HTERT RPE-1 (cell line): ENCODE results near the gene NKD1.

Experiments used
- in situ Hi-C: fragments of 300-500 bp; cut with MboI; formaldehyde crosslinking; loops from 4 replicates; pipeline ENCODE4 v1.14.3; 2020; ENCODE audit warnings: low sequenced_read_pairs

The NKD1 gene

DNA sequence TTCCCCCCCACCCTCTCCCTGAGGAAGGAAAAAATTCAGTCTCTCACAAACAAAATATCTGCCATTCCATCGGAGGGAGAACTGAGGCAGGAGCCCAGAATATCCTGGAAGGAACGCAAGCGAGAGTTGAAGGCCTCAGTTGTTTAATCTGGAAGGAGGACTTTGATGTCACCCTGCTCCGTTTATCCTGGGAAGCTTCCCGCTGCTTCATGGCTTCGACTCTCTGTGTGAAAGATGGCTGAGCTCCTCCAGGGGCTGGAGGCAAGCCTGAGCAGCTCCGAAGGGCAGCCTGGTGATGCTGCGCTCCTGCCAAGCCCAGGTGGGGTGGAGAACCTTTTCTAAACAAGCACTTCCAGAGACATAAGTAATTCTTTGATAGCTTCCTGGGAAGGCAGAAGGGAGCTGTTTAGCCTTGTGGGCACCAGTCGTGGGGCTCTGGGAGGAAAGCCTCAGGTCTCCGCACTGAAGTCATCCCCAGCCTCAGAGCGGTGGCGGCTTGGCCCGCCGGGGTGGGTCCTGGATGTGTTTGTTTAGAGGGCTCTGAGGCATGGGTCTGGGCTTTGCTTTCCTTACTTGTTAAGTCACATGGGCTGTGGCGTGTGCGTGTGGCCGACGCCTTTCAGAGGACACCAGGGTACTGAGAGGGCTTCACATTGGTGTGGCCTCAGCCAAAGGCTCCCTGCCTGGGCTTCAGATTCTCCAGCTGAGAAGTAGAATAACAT lies 7.9 kb downstream of the NKD1 start:
- in situ Hi-C loops = no loop called here

DNA sequence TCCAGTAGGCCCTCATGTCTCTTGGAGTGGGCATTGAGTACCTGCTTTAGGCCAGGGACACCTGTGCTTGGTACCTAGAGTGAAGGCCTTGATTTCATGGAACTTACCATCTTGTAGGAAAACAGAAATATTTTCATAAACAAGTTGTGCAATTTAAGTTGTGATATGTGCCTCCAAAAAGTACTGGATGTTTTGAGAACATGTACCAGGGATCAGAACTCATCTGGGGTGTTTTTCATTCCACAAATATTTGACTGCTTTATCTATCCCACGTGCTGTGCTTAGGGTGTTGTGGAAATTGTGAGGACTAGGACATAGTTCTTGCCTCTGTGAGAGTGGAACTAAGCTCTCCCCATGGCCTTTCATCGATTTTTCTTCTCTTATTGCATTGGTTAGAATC lies 8.8 kb downstream of the NKD1 start:
- in situ Hi-C loops = no loop called here

- in situ Hi-C loops = no loop called here
These were observed 10.7 kb downstream of the NKD1 start for GRCh38 chr16:50558913-50559312.

GRCh38 chr16:50559342-50559741 lies 11.1 kb downstream of the NKD1 start:
- in situ Hi-C loops = no loop called here

DNA sequence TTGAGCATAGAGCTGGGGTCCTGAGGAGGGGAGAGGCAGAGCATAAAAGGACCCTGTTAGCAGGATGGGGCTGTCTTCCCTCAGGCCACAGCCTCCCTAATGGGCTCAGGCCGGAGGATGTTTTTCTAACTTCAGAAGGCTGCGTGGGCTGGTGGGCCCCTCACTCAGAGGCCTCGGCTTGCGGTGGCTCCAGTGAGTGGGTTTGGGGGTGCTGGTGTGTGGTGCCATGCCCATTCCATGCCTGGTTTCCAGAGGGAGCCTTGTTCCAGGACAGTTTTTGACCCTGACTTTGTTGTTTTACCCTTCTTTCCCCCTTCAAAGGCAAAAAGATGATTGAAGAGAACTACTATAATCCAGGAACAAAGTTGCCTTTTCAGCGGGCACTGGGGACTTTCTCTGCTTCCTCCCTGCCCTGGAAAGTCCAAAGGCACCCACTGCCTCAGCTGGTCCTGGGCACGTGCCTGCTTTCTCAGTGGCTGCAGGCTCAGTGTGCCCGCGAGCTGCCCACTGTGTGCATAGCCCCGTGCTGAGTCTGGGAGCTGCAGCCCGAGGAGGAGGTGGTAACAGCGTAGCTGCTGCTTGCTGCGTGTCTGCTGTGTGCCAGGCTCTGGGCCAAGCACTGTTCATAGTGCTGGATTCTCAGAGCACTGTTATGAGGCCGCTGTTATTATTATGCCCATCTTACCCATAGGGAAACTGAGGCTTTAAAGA lies 11.8 kb downstream of the NKD1 start:
- in situ Hi-C loops = no loop called here

GRCh38 chr16:50560903-50561863 lies 13.0 kb downstream of the NKD1 start:
- in situ Hi-C loops = no loop called here

- in situ Hi-C loops = no loop called here
These were observed 14.5 kb downstream of the NKD1 start for GRCh38 chr16:50562657-50563056.

GRCh38 chr16:50563989-50564388 lies 15.8 kb downstream of the NKD1 start:
- in situ Hi-C loops = no loop called here

DNA sequence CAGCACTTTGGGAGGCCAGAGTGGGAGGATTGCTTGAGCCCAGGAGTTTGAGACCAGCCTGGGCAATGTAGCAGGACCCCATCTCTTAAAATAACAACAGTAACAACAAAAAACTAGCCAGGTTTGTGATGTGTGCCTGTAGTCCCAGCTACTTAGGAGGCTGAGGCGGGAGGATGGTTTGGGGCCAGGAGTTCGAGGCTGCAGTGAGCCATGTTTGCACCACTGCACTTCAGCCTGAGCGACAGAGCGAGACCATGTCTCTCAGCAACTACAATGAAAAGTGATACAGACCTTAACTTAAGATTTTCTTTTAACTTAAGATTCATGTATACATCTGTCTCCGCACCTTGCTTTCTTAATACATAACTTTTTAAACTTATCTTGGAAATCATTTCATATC lies 17.2 kb downstream of the NKD1 start:
- in situ Hi-C loops = no loop called here

- in situ Hi-C loops = no loop called here
These were observed 18.1 kb downstream of the NKD1 start for GRCh38 chr16:50566014-50566962.

GRCh38 chr16:50567651-50568050 lies 19.5 kb downstream of the NKD1 start:
- in situ Hi-C loops = no loop called here

DNA sequence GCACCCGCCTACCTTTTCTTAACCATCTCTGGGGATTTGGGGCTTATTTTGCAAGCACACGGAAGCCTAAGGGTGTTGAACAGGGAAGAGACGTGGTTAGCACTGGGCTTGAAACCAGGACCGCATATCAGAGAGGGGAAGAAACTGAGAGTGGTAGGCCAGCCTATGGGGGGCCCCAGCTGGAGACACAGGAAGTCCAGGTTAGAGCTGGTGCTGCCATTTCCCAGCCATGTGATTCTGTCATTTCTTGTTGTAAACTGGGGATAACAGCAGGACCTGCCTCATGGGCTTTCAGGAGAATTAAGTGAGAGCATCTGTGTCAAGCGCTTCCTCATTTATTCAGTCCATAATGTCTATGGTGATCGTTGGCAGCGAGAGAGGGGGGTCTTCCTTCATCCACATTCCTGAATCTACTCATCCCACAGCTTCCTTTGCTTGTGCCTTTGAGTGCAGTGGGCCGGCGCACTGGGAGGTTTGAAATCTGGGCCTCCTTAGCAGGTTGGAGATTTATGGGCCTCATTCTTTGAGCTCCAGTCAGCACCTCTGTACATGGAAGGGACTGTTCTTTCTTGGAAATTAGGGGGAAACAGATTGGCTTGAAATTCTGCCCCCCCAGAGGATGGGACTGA lies 20.1 kb downstream of the NKD1 start:
- in situ Hi-C loops = no loop called here

DNA sequence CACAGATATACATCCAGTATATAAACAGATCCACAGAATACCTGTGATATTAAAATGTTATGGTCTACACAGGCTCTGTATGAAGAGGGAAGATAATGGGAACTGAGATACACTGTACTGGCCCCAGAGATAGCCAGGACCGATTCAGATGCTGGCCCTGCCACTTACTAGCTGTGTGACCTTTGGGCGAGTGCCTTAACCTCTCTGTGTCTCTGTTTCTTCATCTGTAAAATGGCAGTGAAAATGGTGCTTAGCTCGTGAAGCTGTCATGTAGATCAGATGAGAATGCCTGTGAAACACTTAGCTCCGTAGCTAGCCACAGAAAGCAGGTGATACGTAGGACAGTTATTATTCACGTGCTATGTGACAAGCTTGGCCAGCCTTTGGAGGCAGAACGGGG lies 22.2 kb downstream of the NKD1 start:
- in situ Hi-C loops = no loop called here

DNA sequence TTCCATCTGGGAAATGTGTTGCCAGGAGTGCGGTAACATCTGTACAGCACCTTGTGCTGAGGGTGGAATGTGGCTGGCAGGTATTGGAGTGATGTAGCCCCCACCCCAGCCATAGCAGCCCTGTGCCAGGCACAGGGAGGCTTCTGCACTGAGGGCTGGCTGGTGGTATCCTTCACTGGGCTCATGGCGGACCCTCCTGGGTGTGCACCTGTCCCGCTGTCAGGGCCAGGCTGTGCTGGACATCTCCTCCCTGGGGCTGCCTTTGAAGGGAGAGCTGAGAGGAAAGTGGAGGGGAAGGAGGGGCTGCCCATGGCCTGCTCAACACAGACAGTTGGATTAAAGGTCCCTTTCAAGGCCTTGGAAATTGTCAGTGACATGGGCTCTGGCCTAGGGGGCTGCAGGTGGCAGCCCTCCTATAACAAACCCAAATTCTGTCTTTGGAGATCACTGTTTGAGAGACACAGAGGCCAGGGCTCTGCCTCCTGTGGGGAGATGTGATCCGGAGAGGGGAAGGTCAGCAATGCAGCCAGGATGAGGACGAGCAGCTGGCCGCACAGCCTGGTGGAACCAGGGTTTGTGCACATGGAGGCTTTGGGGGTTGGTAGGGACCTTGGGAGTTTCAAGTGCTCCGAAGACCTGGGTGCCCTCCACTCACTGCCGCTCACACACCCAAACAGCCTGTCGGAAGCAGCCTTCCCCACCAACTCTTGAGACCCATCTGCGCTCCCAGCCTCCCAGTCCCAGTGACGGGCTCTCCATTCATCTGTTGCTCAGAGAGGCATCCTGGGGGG lies 22.8 kb downstream of the NKD1 start:
- in situ Hi-C loops = no loop called here

DNA sequence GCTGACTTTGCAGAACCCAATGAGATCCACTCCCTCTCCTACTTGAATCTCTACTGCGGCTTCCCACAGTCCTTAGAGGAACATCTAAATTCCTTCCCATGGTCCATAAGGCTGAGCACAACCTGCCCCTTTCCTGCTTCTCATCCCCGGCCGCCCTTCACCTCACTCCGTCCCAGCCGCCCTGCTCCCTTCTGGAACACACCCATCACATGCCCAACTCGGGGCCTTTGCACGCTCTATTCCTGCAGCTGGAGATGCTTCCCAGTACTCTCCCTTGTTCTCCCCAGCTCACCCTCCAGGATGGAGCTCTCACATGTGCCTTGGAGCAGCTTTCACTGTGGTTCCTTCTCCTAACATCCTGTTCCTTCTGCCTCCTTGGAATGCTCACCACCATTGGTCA lies 23.6 kb downstream of the NKD1 start:
- in situ Hi-C loops = no loop called here

- in situ Hi-C loops = no loop called here
These were observed 24.5 kb downstream of the NKD1 start for GRCh38 chr16:50572700-50573099.

DNA sequence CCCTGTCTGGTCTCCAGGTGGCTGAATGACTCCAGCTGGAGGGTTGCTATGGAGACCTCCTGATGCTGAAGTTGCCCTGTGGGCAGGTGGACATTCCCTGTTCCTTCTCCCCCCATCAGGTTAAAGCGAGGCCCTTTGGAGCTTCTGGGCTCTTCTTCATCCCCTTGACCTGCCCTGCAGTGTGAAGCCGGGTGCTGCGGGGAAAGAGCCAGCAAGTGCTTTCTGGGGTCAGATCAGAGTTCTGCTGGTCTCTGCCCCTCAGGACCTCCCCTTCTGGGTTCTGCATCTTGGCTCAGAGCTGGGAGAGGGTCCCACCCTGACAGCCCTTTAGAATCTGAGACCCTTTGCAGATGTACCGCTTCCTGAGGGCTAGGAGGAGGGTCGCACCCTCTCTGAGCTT lies 25.1 kb downstream of the NKD1 start:
- in situ Hi-C loops = no loop called here

- in situ Hi-C loops = no loop called here
These were observed 25.9 kb downstream of the NKD1 start for GRCh38 chr16:50573947-50574744.
